Sigmoid colon (tissue), 7 donors: ENCODE measurements around the gene HSPA8. TPM values are rescaled to one million over a fixed set of nuclear protein-coding genes. Genes with fewer than 3 reads are reported as not detected.

Experiments used
- DNase-seq: peaks from one replicate; pipeline ENCODE4 v3.0.0-alpha.2; 2019
- H3K27ac ChIP-seq, 4 donors: fragments of 200-600 bp; sonication (generic); one replicate each; pipeline ENCODE4 v1.5.1; 2016 to 2019; ENCODE audit warnings: mild to moderate bottlenecking in 1 of 4
- H3K27me3 ChIP-seq, 3 donors: fragments of 200-600 bp; sonication (generic); one replicate each; pipeline ENCODE4 v1.5.1; 2019; ENCODE audit warnings: mild to moderate bottlenecking in 1 of 3
- H3K36me3 ChIP-seq, 4 donors: fragments of 200-600 bp; sonication (generic); one replicate each; pipeline ENCODE4 v1.5.1; 2016 to 2019
- H3K4me1 ChIP-seq, 4 donors: fragments of 200-600 bp; sonication (generic); one replicate each; pipeline ENCODE4 v1.5.1; 2017 to 2019
- H3K4me3 ChIP-seq, 4 donors: fragments of 200-600 bp; sonication (generic); one replicate each; pipeline ENCODE4 v1.5.1; 2017 to 2019; ENCODE audit warnings: mild to moderate bottlenecking in 2 of 4, moderate library complexity in 1 of 4
- H3K9me3 ChIP-seq, 4 donors: fragments of 200-600 bp in 3 of 4; sonication (generic) in 3 of 4; one replicate each; pipeline versions ENCODE4 v1.5.1 to v1.6.1; 2013 to 2019
- CTCF ChIP-seq, 4 experiments: fragments of 450-650 bp in 3 of 4; fragments of 200-600 bp in 1 of 4; IDR thresholded peaks; one replicate each; pipeline ENCODE4 v1.5.1; 2016 to 2019; ENCODE audit warnings: antibody characterized with exemption in 4 of 4, mild to moderate bottlenecking in 3 of 4, moderate library complexity in 2 of 4
- EP300 ChIP-seq, 4 donors: sonication (generic); formaldehyde crosslinking; IDR thresholded peaks; one replicate each; pipeline ENCODE4 v1.6.1; 2017; ENCODE audit warnings: antibody characterized with exemption in 4 of 4
- POLR2A ChIP-seq, 2 donors: fragments of 450-650 bp; IDR thresholded peaks; one replicate each; pipeline ENCODE4 v1.6.1; 2016; ENCODE audit warnings: antibody characterized with exemption in 2 of 2, mild to moderate bottlenecking in 2 of 2, moderate library complexity in 2 of 2
- POLR2AphosphoS5 ChIP-seq, 4 donors: sonication (generic); formaldehyde crosslinking; IDR thresholded peaks; one replicate each; pipeline ENCODE4 v1.6.1; 2017; ENCODE audit warnings: antibody characterized with exemption in 4 of 4
- WGBS, 2 donors: extraction: QIAGEN DNeasy Blood & Tissue Kit; methylation state at CpG; one replicate each; pipeline ENCODE4 v1.1.7; 2013; 5-methylcytosine and 5-hydroxymethylcytosine counted together
- intact Hi-C: fragments of 100-400 bp; cut with DNase I; formaldehyde crosslinking; loops from one replicate; pipeline ENCODE4 v1.15.1; 2023
- polyA plus RNA-seq, 3 donors: library from polyadenylated mRNA; stranded (reverse); fragments of 200-250 nt; gene quantifications; one replicate each; pipeline ENCODE4 v1.2.3, GENCODE V29; 2013
- total RNA-seq, 4 donors: library from RNA; depleted of rRNA; stranded (reverse); fragments of >200 nt; gene quantifications; one replicate each; pipeline ENCODE4 v1.1.0, GENCODE V29; 2016
- donor health status: healthy with polysubstance abuse.
- donor health status: Bipolar disorder and iron deficiency.
- donor health status: healthy.

The HSPA8 gene
- total and polyA plus RNA-seq, 7 donors = 300 to 731 (median 576) TPM

- no peak for TF ChIP-seq CTCF (IDR thresholded peaks at IDR 0.05)
- 84% methylated on average over 18 of the region's 18 CpGs for WGBS, 2 donors
- H3K27ac ChIP-seq = no peak overlapping the region
- H3K36me3 ChIP-seq = peaks cover 0 to 2% (median 0%) of the 10 kb centered on the region in 4 donors
- intact Hi-C loops = no loop called here
- no peaks in the 10 kb centered on the region for H3K27me3 ChIP-seq
- DNase-seq = peak; percentile 30
- no peaks in the 10 kb centered on the region for H3K9me3 ChIP-seq
- H3K4me1 ChIP-seq = no peaks in the 10 kb centered on the region
- H3K4me3 ChIP-seq = no peak overlapping the region
Observed at GRCh38 chr11:123047266-123047946, 14.5 kb downstream of the HSPA8 start.

GRCh38 chr11:123046473-123047259 is 15.3 kb downstream of the HSPA8 start:
- TF ChIP-seq POLR2AphosphoS5 (IDR thresholded peaks at IDR 0.05) = no peak
- TF ChIP-seq CTCF (IDR thresholded peaks at IDR 0.05) = no peak
- TF ChIP-seq EP300 (IDR thresholded peaks at IDR 0.05) = no peak
- TF ChIP-seq POLR2A (IDR thresholded peaks at IDR 0.05) = no peak
- intact Hi-C loops = no loop called here
- Histone ChIP-seq H3K27me3 (no peaks in the 10 kb centered on the region), H3K4me3 (no peak overlapping the region), H3K27ac (no peak overlapping the region), H3K9me3 (no peaks in the 10 kb centered on the region), H3K4me1 (no peaks in the 10 kb centered on the region), H3K36me3 (no peaks in the 10 kb centered on the region)
- 88 to 89% methylated on average over 5 of the region's 5 CpGs for WGBS, 2 donors
- DNase-seq = no peak

- Histone ChIP-seq H3K27ac (no peak overlapping the region), H3K27me3 (no peaks in the 10 kb centered on the region), H3K36me3 (no peaks in the 10 kb centered on the region), H3K4me3 (no peak overlapping the region), H3K4me1 (no peaks in the 10 kb centered on the region), H3K9me3 (no peaks in the 10 kb centered on the region)
- intact Hi-C loops = no loop called here
- TF ChIP-seq POLR2AphosphoS5 (IDR thresholded peaks at IDR 0.05) (no peak), CTCF (IDR thresholded peaks at IDR 0.05) (no peak), EP300 (IDR thresholded peaks at IDR 0.05) (no peak), POLR2A (IDR thresholded peaks at IDR 0.05) (no peak)
- 97 to 100% methylated on average over 1 of the region's 1 CpG for WGBS, 2 donors
- no peak for DNase-seq
Observed at GRCh38 chr11:123045101-123045500, 16.8 kb downstream of the HSPA8 start.

GRCh38 chr11:123041185-123041584 is 20.8 kb downstream of the HSPA8 start:
- Histone ChIP-seq H3K36me3 (no peaks in the 10 kb centered on the region), H3K4me1 (no peaks in the 10 kb centered on the region), H3K27me3 (no peaks in the 10 kb centered on the region), H3K4me3 (no peak overlapping the region), H3K9me3 (no peaks in the 10 kb centered on the region), H3K27ac (no peak overlapping the region)
- WGBS, 2 donors = 92 to 93% methylated on average over 10 of the region's 10 CpGs
- no peak for TF ChIP-seq EP300 (IDR thresholded peaks at IDR 0.05)
- no peak for TF ChIP-seq POLR2AphosphoS5 (IDR thresholded peaks at IDR 0.05)
- TF ChIP-seq POLR2A (IDR thresholded peaks at IDR 0.05) = no peak
- no peak for TF ChIP-seq CTCF (IDR thresholded peaks at IDR 0.05)
- intact Hi-C loops = no loop called here
- DNase-seq = no peak
